Astrocyte of the spinal cord (primary cell): Measurements from ENCODE around the gene ADARB2.

ENCODE experiments used
- DNase-seq: peaks from one replicate; pipeline ENCODE4 v3.0.0; 2011; ENCODE audit warnings: low read depth, low spot score
- H3K4me3 ChIP-seq: 2 replicates; pipeline ENCODE4 v1.5.1; 2011; ENCODE audit warnings: low read depth, mild to moderate bottlenecking, low read length, moderate library complexity
- in situ Hi-C: cut with HindIII; loops from 2 replicates; pipeline ENCODE4 v1.10.0; 2017; ENCODE audit warnings: low sequenced_read_pairs
- TF ChIP-seq, protein P1 (sequence below): IDR thresholded peaks from 2 replicates; pipeline ENCODE4 v1.5.1; 2012; ENCODE audit warnings: low read depth, mild to moderate bottlenecking, low read length, inconsistent platforms

The ADARB2 gene

DNA sequence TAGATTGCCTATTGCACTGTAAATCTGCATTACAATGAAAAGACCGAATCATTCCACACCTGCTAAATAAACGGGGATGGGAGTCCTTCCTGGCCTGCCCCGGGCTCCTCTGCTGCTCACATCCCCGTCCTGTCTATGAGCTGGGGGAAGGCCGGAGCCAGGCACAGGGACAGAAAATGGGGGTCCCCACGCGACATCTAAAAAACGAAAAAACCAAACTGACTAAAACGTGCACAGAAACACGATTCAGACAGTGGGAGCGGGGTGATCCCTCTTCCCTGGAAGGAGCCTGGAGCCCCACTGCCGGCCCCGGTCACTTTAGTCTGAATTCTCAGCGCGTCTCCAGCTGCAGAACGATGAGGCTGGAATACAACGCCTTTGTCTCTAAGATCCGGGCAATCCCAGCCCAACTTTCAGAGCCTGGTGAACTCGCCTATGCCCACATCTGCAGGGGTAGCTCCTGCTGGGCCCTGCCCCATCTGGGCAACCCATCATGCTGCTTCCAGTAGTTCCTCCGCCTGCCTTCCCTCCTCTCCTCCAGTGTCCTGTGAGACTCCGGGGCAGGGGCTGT, 78.0 kb downstream of the ADARB2 start:
- in situ Hi-C loops, result no loop called here
- TF ChIP-seq, protein P1, sequence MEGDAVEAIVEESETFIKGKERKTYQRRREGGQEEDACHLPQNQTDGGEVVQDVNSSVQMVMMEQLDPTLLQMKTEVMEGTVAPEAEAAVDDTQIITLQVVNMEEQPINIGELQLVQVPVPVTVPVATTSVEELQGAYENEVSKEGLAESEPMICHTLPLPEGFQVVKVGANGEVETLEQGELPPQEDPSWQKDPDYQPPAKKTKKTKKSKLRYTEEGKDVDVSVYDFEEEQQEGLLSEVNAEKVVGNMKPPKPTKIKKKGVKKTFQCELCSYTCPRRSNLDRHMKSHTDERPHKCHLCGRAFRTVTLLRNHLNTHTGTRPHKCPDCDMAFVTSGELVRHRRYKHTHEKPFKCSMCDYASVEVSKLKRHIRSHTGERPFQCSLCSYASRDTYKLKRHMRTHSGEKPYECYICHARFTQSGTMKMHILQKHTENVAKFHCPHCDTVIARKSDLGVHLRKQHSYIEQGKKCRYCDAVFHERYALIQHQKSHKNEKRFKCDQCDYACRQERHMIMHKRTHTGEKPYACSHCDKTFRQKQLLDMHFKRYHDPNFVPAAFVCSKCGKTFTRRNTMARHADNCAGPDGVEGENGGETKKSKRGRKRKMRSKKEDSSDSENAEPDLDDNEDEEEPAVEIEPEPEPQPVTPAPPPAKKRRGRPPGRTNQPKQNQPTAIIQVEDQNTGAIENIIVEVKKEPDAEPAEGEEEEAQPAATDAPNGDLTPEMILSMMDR, result no peak
- no peak for DNase-seq

DNA sequence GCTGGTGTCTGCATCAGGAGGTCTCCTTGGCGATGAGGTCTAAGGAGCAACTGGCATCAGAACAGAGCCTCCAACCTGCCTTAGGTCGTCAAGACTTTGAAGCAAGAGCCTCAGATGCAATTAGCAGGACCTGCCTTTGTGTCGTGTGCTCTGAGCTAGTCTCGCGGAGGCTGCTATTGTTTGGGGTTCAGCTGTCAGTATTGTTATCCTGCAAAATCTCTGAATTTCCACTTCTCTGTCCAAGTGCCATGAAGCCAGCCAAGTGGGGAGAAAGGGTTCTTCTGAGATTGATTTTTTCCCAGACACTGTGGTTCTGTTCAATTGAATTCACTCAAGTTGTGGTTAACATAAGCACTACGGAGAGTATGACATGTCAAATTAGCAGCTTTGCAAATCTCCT, 78.7 kb downstream of the ADARB2 start:
- H3K4me3 ChIP-seq, result no peak overlapping the region
- no peak for DNase-seq
- in situ Hi-C loops, result no loop called here
- TF ChIP-seq, protein P1, result no peak

More for the DNA sequence above, 78.0 kb downstream of the ADARB2 start:
- no peak overlapping the region for H3K4me3 ChIP-seq

DNA sequence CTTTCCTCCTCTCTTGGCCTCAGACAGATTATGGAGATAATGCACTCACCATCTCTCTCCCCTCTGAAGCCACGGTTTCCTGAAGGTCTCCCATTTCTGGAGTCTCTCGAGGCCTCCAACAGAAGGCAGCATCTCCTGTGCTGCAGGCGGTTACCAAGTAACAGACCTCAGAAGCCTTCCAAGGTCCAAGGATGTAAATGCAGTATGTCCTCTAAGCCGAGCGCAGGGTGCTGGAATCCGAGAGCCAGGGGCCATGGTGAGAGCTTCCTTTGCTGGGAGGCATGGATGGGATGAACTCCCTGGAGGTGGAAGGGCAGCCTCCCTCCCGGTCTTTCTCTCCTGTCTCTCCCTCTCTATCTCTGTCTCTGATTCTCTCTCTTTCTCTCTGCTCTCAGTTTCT, 79.8 kb downstream of the ADARB2 start:
- DNase-seq, result no peak
- no peak overlapping the region for H3K4me3 ChIP-seq
- TF ChIP-seq, protein P1, result no peak
- in situ Hi-C loops, result no loop called here

DNA sequence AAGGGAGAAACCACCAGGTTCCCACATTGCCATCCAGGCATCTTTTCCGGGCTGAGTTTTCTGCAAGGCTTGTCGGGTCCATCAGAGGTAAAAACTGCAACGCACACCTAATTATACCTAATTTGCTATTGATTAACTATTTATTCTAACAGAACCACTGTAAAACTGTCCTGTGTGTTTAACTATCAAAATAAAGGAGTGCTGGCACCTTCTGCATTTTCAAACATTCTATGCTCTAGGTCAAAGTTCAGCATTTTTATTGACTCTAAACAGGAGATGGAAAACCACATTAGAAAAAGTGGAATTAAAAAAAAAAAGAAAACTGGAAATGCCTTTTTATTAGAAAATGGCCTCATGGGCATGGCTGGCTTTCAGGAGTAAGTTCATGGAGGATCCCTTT, 82.0 kb downstream of the ADARB2 start:
- TF ChIP-seq, protein P1, result no peak
- no peak for DNase-seq
- no peak overlapping the region for H3K4me3 ChIP-seq
- in situ Hi-C loops, result no loop called here

DNA sequence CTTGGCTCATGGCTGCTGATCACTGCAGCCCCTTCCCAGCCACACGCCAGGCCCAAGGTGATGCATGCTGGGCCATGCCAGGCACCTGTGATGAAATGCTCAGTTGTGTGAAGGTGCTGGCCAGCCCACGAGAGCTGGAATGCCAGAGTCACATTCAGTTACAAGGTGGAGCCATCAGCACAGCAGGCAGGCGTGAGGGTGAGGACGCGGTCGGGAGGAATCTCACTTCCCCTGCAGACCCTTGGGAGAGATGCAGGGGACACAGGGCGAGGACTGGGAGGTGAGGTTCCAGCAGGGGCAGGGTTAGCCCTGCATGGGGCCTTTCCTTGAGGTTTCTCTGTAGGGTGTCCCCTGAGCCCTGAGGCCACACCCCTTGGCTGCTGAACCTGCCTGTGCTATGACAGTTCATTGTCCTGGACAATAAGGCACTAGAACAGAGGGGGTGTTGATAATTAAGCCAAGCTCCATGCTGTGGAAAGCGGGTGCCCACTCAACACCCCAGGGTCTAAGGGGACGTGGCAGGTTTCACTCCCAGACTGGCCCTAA, 82.4 kb downstream of the ADARB2 start:
- TF ChIP-seq, protein P1, result no peak
- DNase-seq, result no peak
- no peak overlapping the region for H3K4me3 ChIP-seq
- in situ Hi-C loops, result no loop called here

GRCh38 chr10:1654247-1654646, 83.1 kb downstream of the ADARB2 start:
- no peak overlapping the region for H3K4me3 ChIP-seq
- DNase-seq, result no peak
- TF ChIP-seq, protein P1, result no peak
- in situ Hi-C loops, result no loop called here
